H1 (cell line): ENCODE measurements around the gene TFAP2C.

Source experiments
- CHD2 ChIP-seq: IDR thresholded peaks from 2 replicates; pipeline ENCODE4 v1.6.1; 2012; ENCODE audit warnings: low read length, improper control_type of control experiment
- CHD7 ChIP-seq: fragments of 300-600 bp; sonication (generic); IDR thresholded peaks from 2 replicates; pipeline ENCODE4 v1.7.1; 2012; ENCODE audit warnings: low read length, moderate library complexity, mild to moderate bottlenecking, inconsistent platforms; ENCODE audit not compliant: insufficient replicate concordance
- CTCF ChIP-seq, 3 experiments: IDR thresholded peaks; 1 replicate in 2 of 3; 2 replicates in 1 of 3; pipeline versions ENCODE4 v1.5.1 to v1.6.1; 2011; ENCODE audit warnings: low read length in 3 of 3, mild to moderate bottlenecking in 3 of 3, inconsistent platforms in 2 of 3, low read depth in 1 of 3, moderate library complexity in 1 of 3; ENCODE audit not compliant: insufficient read depth in 1 of 3; ENCODE audit errors: control extremely low read depth in 1 of 3
- E2F6 ChIP-seq: IDR thresholded peaks from 2 replicates; pipeline ENCODE4 v1.6.1; 2012; ENCODE audit warnings: inconsistent platforms
- KDM1A ChIP-seq: fragments of 200-600, 300-600 bp; sonication (generic); IDR thresholded peaks from 2 replicates; pipeline ENCODE4 v1.7.1; 2016; ENCODE audit warnings: mild to moderate bottlenecking, low read length, borderline replicate concordance
- POLR2A ChIP-seq, 2 experiments: IDR thresholded peaks; 1 replicate in 1 of 2; 2 replicates in 1 of 2; pipeline ENCODE4 v1.6.1; 2011; ENCODE audit warnings: low read depth in 2 of 2, low read length in 2 of 2, mild to moderate bottlenecking in 2 of 2; ENCODE audit errors: control extremely low read depth in 1 of 2
- POLR2AphosphoS5 ChIP-seq: IDR thresholded peaks from 2 replicates; pipeline ENCODE4 v1.6.1; 2011; ENCODE audit warnings: low read depth, low read length
- RAD21 ChIP-seq, 2 experiments: IDR thresholded peaks in 1 of 2; conservative IDR thresholded peaks in 1 of 2; 2 replicates each; pipeline ENCODE4 v1.6.1; 2011; ENCODE audit warnings: low read depth in 2 of 2, low read length in 2 of 2, improper control_type of control experiment in 1 of 2, inconsistent platforms in 1 of 2, mild to moderate bottlenecking in 1 of 2, moderate library complexity in 1 of 2
- TAF1 ChIP-seq: IDR thresholded peaks from 2 replicates; pipeline ENCODE4 v1.6.1; 2011; ENCODE audit warnings: mild to moderate bottlenecking, low read depth, low read length
- USF2 ChIP-seq: IDR thresholded peaks from 2 replicates; pipeline ENCODE4 v1.6.1; 2011; ENCODE audit warnings: low read length, improper control_type of control experiment

GRCh38 chr20:56590888-56591287, 38.2 kb upstream of the TFAP2C start:
- TF ChIP-seq POLR2AphosphoS5 = no peak
- no peak for TF ChIP-seq E2F6
- TF ChIP-seq CTCF (IDR thresholded peaks at IDR 0.05; ENCODE audit: control extremely low read depth in 1 of 3, insufficient read depth in 1 of 3, low read depth in 1 of 3, low read length in 3 of 3) = no peak
- no peak for TF ChIP-seq USF2
- TF ChIP-seq TAF1 = no peak
- TF ChIP-seq RAD21 (IDR thresholded peaks at IDR 0.05 in 1 of 2, conservative IDR thresholded peaks at IDR 0.05 in 1 of 2; ENCODE audit: low read depth in 2 of 2, low read length in 2 of 2) = no peak
- no peak for TF ChIP-seq CHD2
- no peak for TF ChIP-seq POLR2A (IDR thresholded peaks at IDR 0.05; ENCODE audit: control extremely low read depth in 1 of 2, low read depth in 2 of 2, low read length in 2 of 2)
- no peak for TF ChIP-seq KDM1A
- no peak for TF ChIP-seq CHD7
